GM12872 (cell line): ENCODE measurements around the gene ZNF670.

Experiments
- TF ChIP-seq, protein P1 (sequence below): IDR thresholded peaks from 3 replicates; pipeline ENCODE4 v1.5.1; 2011; ENCODE audit warnings: low read depth, mild to moderate bottlenecking, low read length, moderate library complexity; ENCODE audit not compliant: insufficient read depth

ZNF670 gene

GRCh38 chr1:247107694-247108093, 29.1 kb upstream of the ZNF670 start:
- TF ChIP-seq, protein P1, sequence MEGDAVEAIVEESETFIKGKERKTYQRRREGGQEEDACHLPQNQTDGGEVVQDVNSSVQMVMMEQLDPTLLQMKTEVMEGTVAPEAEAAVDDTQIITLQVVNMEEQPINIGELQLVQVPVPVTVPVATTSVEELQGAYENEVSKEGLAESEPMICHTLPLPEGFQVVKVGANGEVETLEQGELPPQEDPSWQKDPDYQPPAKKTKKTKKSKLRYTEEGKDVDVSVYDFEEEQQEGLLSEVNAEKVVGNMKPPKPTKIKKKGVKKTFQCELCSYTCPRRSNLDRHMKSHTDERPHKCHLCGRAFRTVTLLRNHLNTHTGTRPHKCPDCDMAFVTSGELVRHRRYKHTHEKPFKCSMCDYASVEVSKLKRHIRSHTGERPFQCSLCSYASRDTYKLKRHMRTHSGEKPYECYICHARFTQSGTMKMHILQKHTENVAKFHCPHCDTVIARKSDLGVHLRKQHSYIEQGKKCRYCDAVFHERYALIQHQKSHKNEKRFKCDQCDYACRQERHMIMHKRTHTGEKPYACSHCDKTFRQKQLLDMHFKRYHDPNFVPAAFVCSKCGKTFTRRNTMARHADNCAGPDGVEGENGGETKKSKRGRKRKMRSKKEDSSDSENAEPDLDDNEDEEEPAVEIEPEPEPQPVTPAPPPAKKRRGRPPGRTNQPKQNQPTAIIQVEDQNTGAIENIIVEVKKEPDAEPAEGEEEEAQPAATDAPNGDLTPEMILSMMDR, result no peak

- TF ChIP-seq, protein P1, result no peak
Measured at GRCh38 chr1:247105966-247106365, 27.4 kb upstream of the ZNF670 start.

DNA sequence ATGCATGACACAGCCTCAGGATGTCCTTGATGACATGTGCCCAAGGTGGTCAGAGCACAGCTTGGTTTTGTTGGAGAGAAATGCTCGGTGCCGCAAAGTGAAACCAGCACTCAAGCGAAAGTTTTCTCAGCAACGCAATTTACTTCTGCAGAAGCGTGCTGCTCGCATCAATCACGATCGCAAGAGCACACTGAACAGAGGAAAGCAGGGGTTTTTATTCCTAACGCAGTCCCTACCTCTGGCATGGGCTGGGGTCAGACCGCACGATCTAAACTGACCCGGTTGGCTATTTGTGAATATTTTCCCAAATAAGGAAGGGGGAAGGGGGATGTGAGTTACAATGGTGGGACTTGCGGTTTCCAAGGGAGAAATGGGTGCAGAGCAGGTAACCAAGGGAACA, 26.4 kb upstream of the ZNF670 start:
- TF ChIP-seq, protein P1, result no peak

DNA sequence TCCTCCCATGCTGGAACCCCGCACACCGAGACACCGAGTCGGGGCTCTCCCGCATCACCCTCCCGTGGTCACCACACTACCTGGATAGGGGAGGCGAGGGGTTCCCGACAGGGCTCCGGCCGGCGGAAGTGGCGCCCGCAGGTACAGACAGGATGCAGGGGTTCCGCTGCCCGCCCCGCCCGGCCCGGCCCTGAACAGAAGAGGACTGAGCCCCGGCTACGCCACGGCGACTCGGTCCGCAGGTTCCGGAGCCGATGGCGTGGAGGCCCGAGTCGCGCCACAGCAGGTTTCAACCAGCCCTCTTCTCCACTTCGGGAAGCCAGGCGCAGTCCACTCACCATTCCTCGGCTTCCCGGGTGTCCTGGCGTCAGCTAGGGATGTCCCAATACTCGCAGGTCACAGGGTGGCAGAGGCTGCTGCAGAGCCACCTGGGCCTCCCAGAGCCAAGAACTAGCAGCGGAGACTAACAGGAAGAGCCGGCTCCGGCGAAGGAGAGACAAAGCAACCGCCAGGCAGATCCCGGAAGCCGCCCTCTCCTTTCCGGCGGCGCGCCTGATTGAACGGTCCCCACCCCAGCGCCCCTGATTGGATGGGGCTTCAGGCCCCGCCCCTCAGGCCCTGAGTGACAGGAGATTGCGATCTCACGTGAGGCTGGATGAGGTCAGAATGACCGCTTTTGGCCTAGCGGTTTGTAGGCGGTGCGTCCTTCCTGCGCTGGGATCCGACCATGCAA, 25.4 kb upstream of the ZNF670 start, which contains the start of gene ZNF669:
ZNF669 (minus strand) TSS at position 498 of the 733 bp plus-strand sequence; CDS start at position 341, 157 bp downstream.
- TF ChIP-seq, protein P1, result no peak

GRCh38 chr1:247102381-247102780, 23.8 kb upstream of the ZNF670 start:
- TF ChIP-seq, protein P1, result no peak

DNA sequence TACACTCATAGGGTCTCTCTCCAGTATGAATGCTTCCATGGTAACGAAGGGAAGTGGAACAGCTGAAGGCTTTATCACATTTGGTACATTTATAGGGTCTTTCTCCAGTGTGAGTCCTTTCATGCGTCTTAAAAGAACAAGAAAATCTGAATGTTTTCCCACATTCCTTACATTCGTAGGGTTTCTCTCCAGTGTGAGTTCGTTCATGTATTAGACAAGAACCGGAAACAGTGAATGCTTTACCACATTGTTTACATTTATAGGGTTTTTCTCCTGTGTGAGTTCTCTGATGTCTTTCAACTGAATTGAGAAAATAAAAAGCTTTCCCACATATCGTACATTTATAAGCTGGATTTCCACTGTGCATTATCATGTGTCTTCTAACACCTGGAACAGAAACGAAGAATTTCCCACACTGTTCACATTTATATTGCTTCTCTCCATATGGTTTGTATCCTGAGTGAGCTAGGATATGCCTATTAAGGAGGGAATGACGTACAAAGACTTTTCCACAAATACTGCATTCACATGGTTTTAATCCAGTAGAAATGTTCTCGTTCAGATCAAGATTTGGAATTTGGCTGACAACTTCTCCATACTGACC, 22.2 kb upstream of the ZNF670 start:
- TF ChIP-seq, protein P1, result no peak

DNA sequence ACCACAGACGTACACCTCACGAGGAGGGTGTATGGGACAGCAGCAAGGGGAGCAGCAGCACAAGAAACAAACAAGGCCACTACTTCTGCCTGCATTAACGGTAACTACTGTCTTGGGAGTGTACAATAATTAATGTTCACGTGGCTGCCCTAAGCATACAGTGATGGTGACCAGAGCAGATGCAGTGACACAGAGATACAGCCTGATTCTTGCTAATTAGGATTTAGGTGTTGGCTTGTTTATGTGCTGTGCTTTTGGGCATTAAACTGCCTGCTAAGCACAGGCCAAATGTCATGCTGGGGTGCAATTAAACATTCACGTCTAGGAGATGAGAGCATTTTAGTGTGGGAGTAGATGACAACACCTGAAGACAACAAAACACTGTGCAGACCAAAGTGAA, 18.3 kb upstream of the ZNF670 start:
- TF ChIP-seq, protein P1, result no peak
